ENCODE results near the gene XPR1. TPM values are rescaled to one million over a fixed set of nuclear protein-coding genes. Genes with fewer than 3 reads are reported as not detected.

XPR1 gene
- total RNA-seq, 1 donor from 2014 or later, result 35.2 TPM

DNA sequence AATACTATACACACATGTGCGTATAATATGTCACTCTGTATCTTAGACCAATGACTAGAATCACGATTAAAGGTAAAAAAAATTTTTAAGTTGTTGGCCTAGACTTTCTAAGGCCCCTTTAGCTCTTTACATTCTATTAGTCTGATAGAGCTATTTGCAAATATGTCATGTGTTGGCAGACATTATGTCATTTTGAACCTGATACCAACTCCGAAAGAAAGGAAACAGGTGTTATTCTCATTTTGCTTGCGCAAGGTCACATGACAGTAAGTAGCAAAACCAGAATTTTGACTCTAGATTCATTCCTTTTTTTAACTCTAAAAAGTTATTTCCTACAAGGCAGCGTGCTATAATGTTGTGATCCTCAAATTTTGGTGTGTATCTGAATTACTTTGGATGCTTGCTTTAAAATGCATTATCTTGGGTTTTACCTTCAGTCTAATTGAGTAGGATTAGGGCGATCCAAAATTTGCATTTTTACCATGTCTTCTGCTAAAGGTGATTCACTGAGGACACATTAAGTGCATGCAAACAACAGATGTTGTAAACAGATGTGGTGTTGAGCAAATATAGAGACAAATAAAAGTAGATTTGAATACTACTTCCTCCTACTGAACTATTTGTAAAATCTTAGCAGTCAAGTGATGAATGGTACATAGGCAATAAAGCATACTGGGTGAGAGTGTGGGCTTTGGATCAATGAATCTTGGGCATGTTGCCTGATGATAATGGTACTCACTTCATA lies 217.4 kb downstream of the XPR1 start:
- DNase-seq (ENCODE audit: low read depth) (no peak), FAIRE-seq (no peak)
- TF ChIP-seq, protein P1, sequence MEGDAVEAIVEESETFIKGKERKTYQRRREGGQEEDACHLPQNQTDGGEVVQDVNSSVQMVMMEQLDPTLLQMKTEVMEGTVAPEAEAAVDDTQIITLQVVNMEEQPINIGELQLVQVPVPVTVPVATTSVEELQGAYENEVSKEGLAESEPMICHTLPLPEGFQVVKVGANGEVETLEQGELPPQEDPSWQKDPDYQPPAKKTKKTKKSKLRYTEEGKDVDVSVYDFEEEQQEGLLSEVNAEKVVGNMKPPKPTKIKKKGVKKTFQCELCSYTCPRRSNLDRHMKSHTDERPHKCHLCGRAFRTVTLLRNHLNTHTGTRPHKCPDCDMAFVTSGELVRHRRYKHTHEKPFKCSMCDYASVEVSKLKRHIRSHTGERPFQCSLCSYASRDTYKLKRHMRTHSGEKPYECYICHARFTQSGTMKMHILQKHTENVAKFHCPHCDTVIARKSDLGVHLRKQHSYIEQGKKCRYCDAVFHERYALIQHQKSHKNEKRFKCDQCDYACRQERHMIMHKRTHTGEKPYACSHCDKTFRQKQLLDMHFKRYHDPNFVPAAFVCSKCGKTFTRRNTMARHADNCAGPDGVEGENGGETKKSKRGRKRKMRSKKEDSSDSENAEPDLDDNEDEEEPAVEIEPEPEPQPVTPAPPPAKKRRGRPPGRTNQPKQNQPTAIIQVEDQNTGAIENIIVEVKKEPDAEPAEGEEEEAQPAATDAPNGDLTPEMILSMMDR (IDR thresholded peaks at IDR 0.05; ENCODE audit: insufficient read depth, low read depth, low read length), result no peak
- no peak for TF ChIP-seq EZH2 (IDR thresholded peaks at IDR 0.05; ENCODE audit: insufficient read depth, low read length)
- H3K27ac Mint-ChIP-seq (ENCODE audit: unreplicated experiment), result no peak overlapping the region
- H3K4me3 Mint-ChIP-seq (ENCODE audit: unreplicated experiment), result no peak overlapping the region
- Histone ChIP-seq H3K4me3 (ENCODE audit: insufficient read depth, low read depth, low read length) (no peak overlapping the region), H3K9me3 (ENCODE audit: insufficient read depth, low read depth, low read length) (no peaks in the 10 kb centered on the region), H2AFZ (ENCODE audit: low read depth, low read length) (no peak overlapping the region), H3K4me1 (ENCODE audit: insufficient read depth, low read length) (peaks cover 5% of the 10 kb centered on the region), H3K27ac (ENCODE audit: low read depth, low read length) (no peak overlapping the region), H3K4me2 (ENCODE audit: low read length) (no peak overlapping the region), H3K9ac (ENCODE audit: low read length) (no peak overlapping the region), H3K79me2 (ENCODE audit: insufficient read depth, low read length) (no peaks in the 10 kb centered on the region), H3K27me3 (ENCODE audit: insufficient read depth, low read length) (no peaks in the 10 kb centered on the region), H4K20me1 (ENCODE audit: insufficient read depth, low read length) (no peaks in the 10 kb centered on the region), H3K36me3 (ENCODE audit: insufficient read depth, low read length) (no peaks in the 10 kb centered on the region)
- no peaks in the 10 kb centered on the region for H3K36me3 Mint-ChIP-seq (ENCODE audit: low read depth, unreplicated experiment)
- no peaks in the 10 kb centered on the region for H3K9me3 Mint-ChIP-seq (ENCODE audit: unreplicated experiment)
- H3K27me3 Mint-ChIP-seq (ENCODE audit: low read depth, unreplicated experiment), result no peaks in the 10 kb centered on the region
- H3K4me1 Mint-ChIP-seq (ENCODE audit: low read depth, unreplicated experiment), result peaks cover 7% of the 10 kb centered on the region

DNA sequence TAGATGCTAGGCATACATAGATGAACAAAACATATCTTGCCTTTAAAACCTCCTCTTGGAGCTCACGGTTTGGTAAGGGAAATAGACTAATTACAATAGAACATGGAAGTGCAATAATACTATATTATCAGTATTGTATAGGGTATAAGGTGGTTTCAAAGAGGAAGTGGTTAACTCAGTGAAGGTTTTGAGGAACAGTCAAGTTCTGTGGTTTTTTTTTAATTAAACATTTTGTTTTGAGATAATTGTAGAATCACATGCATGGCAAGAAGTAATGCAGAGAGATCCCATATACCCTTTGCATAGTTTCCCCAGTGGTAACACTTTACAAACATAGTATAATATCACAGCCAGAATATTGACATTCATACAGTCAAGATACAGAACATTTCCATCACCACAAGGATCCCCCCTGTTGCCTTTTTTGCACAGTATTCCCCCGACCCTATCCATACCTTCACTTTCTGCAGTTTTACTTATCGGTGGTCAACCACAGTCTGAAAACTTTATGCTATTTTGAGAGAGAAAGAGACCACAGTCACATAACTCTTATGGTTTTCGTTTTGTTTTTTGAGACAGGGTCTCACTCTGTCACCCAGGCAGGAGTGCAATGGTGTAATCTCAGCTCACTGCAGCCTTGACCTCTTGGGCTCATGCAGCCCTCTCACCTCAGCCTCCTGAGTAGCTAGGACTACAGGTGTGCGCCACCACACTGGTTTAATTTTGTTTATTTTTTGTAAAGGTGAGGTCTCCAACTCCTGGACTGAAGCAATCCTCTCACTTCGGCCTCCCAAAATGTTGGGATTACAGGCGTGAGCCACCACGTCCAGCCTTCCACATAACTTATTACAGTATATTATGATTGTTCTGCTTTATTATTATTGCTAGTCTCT lies 220.4 kb downstream of the XPR1 start:
- H3K27ac Mint-ChIP-seq (ENCODE audit: unreplicated experiment), result no peak overlapping the region
- DNase-seq (ENCODE audit: low read depth) (no peak), FAIRE-seq (no peak)
- no peak overlapping the region for H3K27ac ChIP-seq (ENCODE audit: low read depth, low read length)
- no peaks in the 10 kb centered on the region for H3K79me2 ChIP-seq (ENCODE audit: insufficient read depth, low read length)
- no peak overlapping the region for H3K9ac ChIP-seq (ENCODE audit: low read length)
- H3K27me3 ChIP-seq (ENCODE audit: insufficient read depth, low read length), result no peaks in the 10 kb centered on the region
- H3K4me2 ChIP-seq (ENCODE audit: low read length), result no peak overlapping the region
- peaks cover 10% of the 10 kb centered on the region for H3K4me1 ChIP-seq (ENCODE audit: insufficient read depth, low read length)
- H3K36me3 ChIP-seq (ENCODE audit: insufficient read depth, low read length), result no peaks in the 10 kb centered on the region
- H3K4me1 Mint-ChIP-seq (ENCODE audit: low read depth, unreplicated experiment), result peaks cover 12% of the 10 kb centered on the region
- H3K27me3 Mint-ChIP-seq (ENCODE audit: low read depth, unreplicated experiment), result no peaks in the 10 kb centered on the region
- no peaks in the 10 kb centered on the region for H3K9me3 ChIP-seq (ENCODE audit: insufficient read depth, low read depth, low read length)
- no peak overlapping the region for H3K4me3 Mint-ChIP-seq (ENCODE audit: unreplicated experiment)
- H2AFZ ChIP-seq (ENCODE audit: low read depth, low read length), result no peak overlapping the region
- no peaks in the 10 kb centered on the region for H3K9me3 Mint-ChIP-seq (ENCODE audit: unreplicated experiment)
- no peak overlapping the region for H3K4me3 ChIP-seq (ENCODE audit: insufficient read depth, low read depth, low read length)
- TF ChIP-seq EZH2 (IDR thresholded peaks at IDR 0.05; ENCODE audit: insufficient read depth, low read length), result no peak
- TF ChIP-seq, protein P1 (IDR thresholded peaks at IDR 0.05; ENCODE audit: insufficient read depth, low read depth, low read length), result no peak
- no peaks in the 10 kb centered on the region for H3K36me3 Mint-ChIP-seq (ENCODE audit: low read depth, unreplicated experiment)
- no peaks in the 10 kb centered on the region for H4K20me1 ChIP-seq (ENCODE audit: insufficient read depth, low read length)
